DND-41 (cell line): ENCODE measurements around the gene HDAC7.
A peak's percentile ranks its signal among the peaks of the same experiment; 100 is the strongest.
"Not testable (repeated sequence)": the region's sequence is repeated elsewhere in the genome, so short reads cannot be mapped to it uniquely, and the experiment has no call there.

Experiments
- ATAC-seq: fragments of 200-7000 bp; cut with Tn5 transposase; 3 replicates; pipeline ENCODE4 v1.9.1; 2021; ENCODE audit warnings: low read depth; ENCODE audit not compliant: insufficient read depth
- DNase-seq: peaks from one replicate; pipeline ENCODE4 v3.0.0-alpha.2; 2020
- H2AFZ ChIP-seq: 2 replicates; pipeline ENCODE4 v1.6.0; 2012; ENCODE audit warnings: low read depth, low read length
- H3K27ac ChIP-seq: 2 replicates; pipeline ENCODE4 v1.5.1; 2012; ENCODE audit warnings: low read length, inconsistent platforms
- H3K27me3 ChIP-seq: fragments of 200-600 bp; sonication (generic); 2 replicates; pipeline ENCODE4 v1.6.0; 2012; ENCODE audit warnings: low read length, mild to moderate bottlenecking, inconsistent platforms; ENCODE audit not compliant: insufficient read depth, poor library complexity
- H3K36me3 ChIP-seq: 2 replicates; pipeline ENCODE4 v1.5.1; 2012; ENCODE audit warnings: low read length, inconsistent platforms; ENCODE audit not compliant: insufficient read depth
- H3K4me1 ChIP-seq: 2 replicates; pipeline ENCODE4 v1.5.1; 2012; ENCODE audit warnings: mild to moderate bottlenecking, low read length; ENCODE audit not compliant: insufficient read depth
- H3K4me2 ChIP-seq: 2 replicates; pipeline ENCODE4 v1.6.0; 2012; ENCODE audit warnings: mild to moderate bottlenecking, moderate library complexity, low read length, inconsistent platforms; ENCODE audit not compliant: insufficient read depth
- H3K4me3 ChIP-seq, 2 experiments: fragments of 200-600 bp in 1 of 2; shearing (Covaris generic) in 1 of 2; 2 replicates each; pipeline ENCODE4 v1.5.1; 2012 to 2016; ENCODE audit warnings: inconsistent platforms in 2 of 2, low read length in 2 of 2, mild to moderate bottlenecking in 2 of 2, low read depth in 1 of 2, moderate library complexity in 1 of 2
- H3K79me2 ChIP-seq: 2 replicates; pipeline ENCODE4 v1.6.0; 2012; ENCODE audit warnings: low read length, inconsistent platforms; ENCODE audit not compliant: insufficient read depth
- H3K9ac ChIP-seq: 2 replicates; pipeline ENCODE4 v1.6.0; 2012; ENCODE audit warnings: low read depth, mild to moderate bottlenecking, inconsistent platforms, low read length, moderate library complexity
- H3K9me3 ChIP-seq: 2 replicates; pipeline ENCODE4 v1.5.1; 2012; ENCODE audit warnings: low read length, moderate library complexity, mild to moderate bottlenecking, inconsistent platforms; ENCODE audit not compliant: insufficient read depth, severe bottlenecking
- H4K20me1 ChIP-seq: 2 replicates; pipeline ENCODE4 v1.6.0; 2012; ENCODE audit warnings: low read length; ENCODE audit not compliant: insufficient read depth
- CTCF ChIP-seq: IDR thresholded peaks from 2 replicates; pipeline ENCODE4 v1.5.1; 2012; ENCODE audit warnings: borderline replicate concordance, low read length, moderate library complexity, mild to moderate bottlenecking; ENCODE audit not compliant: poor library complexity, severe bottlenecking; ENCODE audit errors: extremely low read depth
- EZH2 ChIP-seq: IDR thresholded peaks from 3 replicates; pipeline ENCODE4 v1.6.1; 2012; ENCODE audit warnings: borderline replicate concordance, low read depth, mild to moderate bottlenecking, moderate library complexity, low read length, inconsistent platforms; ENCODE audit not compliant: severe bottlenecking

Gene HDAC7

GRCh38 chr12:47818007-47818376 lies 1.7 kb downstream of the HDAC7 start:
- ATAC-seq (no peak), DNase-seq (no peak)
- H3K9ac ChIP-seq: no peak overlapping the region; the same call in 1 of the 2 replicates
- H2AFZ ChIP-seq: no peak overlapping the region
- H3K27ac ChIP-seq: no peak overlapping the region; the same call in 1 of the 2 replicates
- peaks cover 2% of the 10 kb centered on the region; the same call in 1 of the 2 replicates for H3K79me2 ChIP-seq
- H3K9me3 ChIP-seq: no peaks in the 10 kb centered on the region
- no peaks in the 10 kb centered on the region for H3K36me3 ChIP-seq
- peaks cover 43% of the 10 kb centered on the region; the same call in 1 of the 2 replicates for H4K20me1 ChIP-seq
- H3K4me3 ChIP-seq: no peak overlapping the region; a peak in 1 of 4 replicates
- H3K4me1 ChIP-seq: peaks cover 51% of the 10 kb centered on the region
- TF ChIP-seq EZH2 (no peak), CTCF (no peak)
- H3K4me2 ChIP-seq: peak overlapping the region; percentile 92; the same call in 1 of the 2 replicates
- peaks cover 22% of the 10 kb centered on the region for H3K27me3 ChIP-seq

- H3K9ac ChIP-seq: peak overlapping the region; percentile 7; the same call in 1 of the 2 replicates
- H3K4me2 ChIP-seq: peak overlapping the region; percentile 92; the same call in 1 of the 2 replicates
- H3K79me2 ChIP-seq: peaks cover 2% of the 10 kb centered on the region; the same call in 1 of the 2 replicates
- no peak overlapping the region for H2AFZ ChIP-seq
- TF ChIP-seq EZH2: no peak
- peak; percentile 42 for TF ChIP-seq CTCF
- H3K27ac ChIP-seq: no peak overlapping the region; the same call in 1 of the 2 replicates
- ATAC-seq (no peak), DNase-seq (peak; percentile 41)
- H4K20me1 ChIP-seq: peaks cover 45% of the 10 kb centered on the region; the same call in 1 of the 2 replicates
- H3K9me3 ChIP-seq: no peaks in the 10 kb centered on the region
- H3K4me1 ChIP-seq: peaks cover 57% of the 10 kb centered on the region
- H3K36me3 ChIP-seq: no peaks in the 10 kb centered on the region
- peaks cover 22% of the 10 kb centered on the region for H3K27me3 ChIP-seq
- H3K4me3 ChIP-seq: peak overlapping the region in 1 of 2 experiments; percentile 0; a peak in 1 of 4 replicates
These were observed 2.3 kb downstream of the HDAC7 start for GRCh38 chr12:47817272-47818006.

GRCh38 chr12:47816403-47817271 lies 3.1 kb downstream of the HDAC7 start:
- ATAC-seq (no peak), DNase-seq (no peak)
- Histone ChIP-seq H3K27me3 (peaks cover 22% of the 10 kb centered on the region), H3K4me2 (0 out of 2 replicates have a peak overlapping the region, but pooled peaks have one; percentile 92), H3K9me3 (no peaks in the 10 kb centered on the region), H3K4me1 (peaks cover 65% of the 10 kb centered on the region), H3K36me3 (no peaks in the 10 kb centered on the region), H4K20me1 (peaks cover 53% of the 10 kb centered on the region), H3K9ac (peak overlapping the region; percentile 7; the same call in 1 of the 2 replicates), H3K79me2 (peaks cover 5% of the 10 kb centered on the region; the same call in 1 of the 2 replicates), H3K27ac (no peak overlapping the region; the same call in 1 of the 2 replicates), H2AFZ (no peak overlapping the region), H3K4me3 (no peak overlapping the region; a peak in 1 of 4 replicates)
- TF ChIP-seq CTCF (no peak), EZH2 (no peak)

- not testable (repeated sequence) for H3K27ac ChIP-seq, H3K9me3 ChIP-seq, ATAC-seq, H3K4me2 ChIP-seq, DNase-seq, H3K79me2 ChIP-seq, H3K4me3 ChIP-seq, H3K9ac ChIP-seq, H2AFZ ChIP-seq, H3K36me3 ChIP-seq
- peaks cover 12% of the 10 kb centered on the region for H3K27me3 ChIP-seq
- peaks cover 70% of the 10 kb centered on the region for H3K4me1 ChIP-seq
- H4K20me1 ChIP-seq: peaks cover 65% of the 10 kb centered on the region
These were observed 4.3 kb downstream of the HDAC7 start for GRCh38 chr12:47815447-47815846.
